NT2/D1 (cell line): Measurements from ENCODE around the gene MIEF1.

Source experiments
- YY1 ChIP-seq: IDR thresholded peaks from 2 replicates; pipeline ENCODE4 v1.6.1; 2011; ENCODE audit not compliant: insufficient read length, insufficient read depth
- ZNF274 ChIP-seq: IDR thresholded peaks from 2 replicates; pipeline ENCODE4 v1.6.1; 2011; ENCODE audit warnings: mild to moderate bottlenecking, low read depth, low read length

- TF ChIP-seq ZNF274 (no peak), YY1 (no peak)
Measured at GRCh38 chr22:39463931-39464390, 38.1 kb upstream of the MIEF1 start.
